NCI-H226 (cell line): ENCODE data around the gene INPP5A.

ENCODE experiments used
- DNase-seq: peaks from one replicate; pipeline ENCODE4 v3.0.0-alpha.2; 2015

INPP5A gene

GRCh38 chr10:132601567-132601966, 64.0 kb downstream of the INPP5A start:
- no peak for DNase-seq

- DNase-seq: no peak
Measured at GRCh38 chr10:132602614-132603013, 65.0 kb downstream of the INPP5A start.

- no peak for DNase-seq
Measured at GRCh38 chr10:132603851-132604533, 66.4 kb downstream of the INPP5A start.

GRCh38 chr10:132604686-132605085, 67.1 kb downstream of the INPP5A start:
- DNase-seq: no peak

GRCh38 chr10:132605390-132605789, 67.8 kb downstream of the INPP5A start:
- DNase-seq: no peak

GRCh38 chr10:132606031-132606491, 68.5 kb downstream of the INPP5A start:
- DNase-seq: no peak

- no peak for DNase-seq
Measured at GRCh38 chr10:132606536-132607316, 69.1 kb downstream of the INPP5A start.

GRCh38 chr10:132607491-132607890, 69.9 kb downstream of the INPP5A start:
- no peak for DNase-seq

- DNase-seq: no peak
Measured at GRCh38 chr10:132607961-132608495, 70.4 kb downstream of the INPP5A start.

- no peak for DNase-seq
Measured at GRCh38 chr10:132608511-132609195, 71.1 kb downstream of the INPP5A start.

- no peak for DNase-seq
Measured at GRCh38 chr10:132609211-132609610, 71.6 kb downstream of the INPP5A start.

- no peak for DNase-seq
Measured at GRCh38 chr10:132610071-132610701, 72.6 kb downstream of the INPP5A start.

GRCh38 chr10:132611026-132611910, 73.7 kb downstream of the INPP5A start:
- DNase-seq: no peak

- DNase-seq: no peak
Measured at GRCh38 chr10:132611986-132612385, 74.4 kb downstream of the INPP5A start.

- DNase-seq: no peak
Measured at GRCh38 chr10:132612571-132613504, 75.3 kb downstream of the INPP5A start.

GRCh38 chr10:132613566-132614348, 76.2 kb downstream of the INPP5A start:
- no peak for DNase-seq

GRCh38 chr10:132614431-132615340, 77.1 kb downstream of the INPP5A start:
- no peak for DNase-seq

- DNase-seq: no peak
Measured at GRCh38 chr10:132615341-132616169, 78.0 kb downstream of the INPP5A start.
